Activated CD8-positive, alpha-beta memory T cell treated with anti-CD3 and anti-CD28 coated beads for 4 hours (primary cell): ENCODE data around the gene HOXA1.

Source experiments
- DNase-seq, 2 donors: peaks; one replicate each; pipeline ENCODE4 v3.0.0-alpha.2; 2020; ENCODE audit warnings: low read depth in 2 of 2

Gene HOXA1

GRCh38 chr7:27092819-27093110 is 3.0 kb downstream of the HOXA1 start:
- no peak for DNase-seq

DNA sequence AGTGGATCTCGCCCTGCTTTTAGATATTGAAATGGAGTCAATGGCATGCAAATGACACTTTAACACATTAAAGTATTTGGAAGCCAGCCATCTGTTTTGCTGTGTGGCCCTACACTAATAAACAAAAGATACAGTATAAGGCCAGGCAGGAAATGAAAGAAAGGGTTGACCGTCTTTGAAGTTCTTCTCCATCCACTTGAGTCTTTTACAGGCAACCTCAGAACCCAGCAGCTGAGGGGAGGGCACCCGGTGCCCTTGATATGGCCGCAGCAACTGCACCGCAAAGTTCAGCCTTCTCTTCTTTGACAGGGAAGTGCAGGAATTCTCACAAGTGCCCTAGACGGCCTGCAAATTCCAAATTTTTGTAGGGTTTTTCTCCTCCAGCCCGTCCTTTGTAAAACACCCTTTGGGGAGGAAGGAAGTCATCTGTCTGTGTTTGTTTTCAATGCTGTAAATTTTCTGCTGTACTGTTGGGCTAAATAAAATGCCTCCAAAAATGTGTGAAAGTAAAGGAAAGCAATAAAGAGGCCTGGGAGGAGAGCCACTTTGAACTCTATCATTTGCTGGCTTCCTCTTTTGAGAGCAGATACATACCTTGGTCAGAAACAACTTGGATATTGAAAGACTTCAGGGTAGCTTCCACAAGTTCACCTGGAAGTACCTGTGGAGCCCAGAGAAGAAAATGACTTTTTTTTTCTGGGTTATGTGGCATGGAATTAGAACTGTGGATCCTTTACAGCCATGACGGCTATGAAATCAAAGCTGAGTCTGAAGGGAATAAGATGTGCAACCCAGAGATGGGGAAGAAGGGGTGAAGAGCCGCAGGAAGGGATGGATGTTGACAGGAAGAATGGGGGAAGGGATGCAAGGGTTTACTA is 3.6 kb downstream of the HOXA1 start:
- DNase-seq = no peak

- no peak for DNase-seq
These were observed 4.7 kb downstream of the HOXA1 start for GRCh38 chr7:27091105-27091504.

GRCh38 chr7:27088002-27088922 is 7.5 kb downstream of the HOXA1 start:
- no peak for DNase-seq

DNA sequence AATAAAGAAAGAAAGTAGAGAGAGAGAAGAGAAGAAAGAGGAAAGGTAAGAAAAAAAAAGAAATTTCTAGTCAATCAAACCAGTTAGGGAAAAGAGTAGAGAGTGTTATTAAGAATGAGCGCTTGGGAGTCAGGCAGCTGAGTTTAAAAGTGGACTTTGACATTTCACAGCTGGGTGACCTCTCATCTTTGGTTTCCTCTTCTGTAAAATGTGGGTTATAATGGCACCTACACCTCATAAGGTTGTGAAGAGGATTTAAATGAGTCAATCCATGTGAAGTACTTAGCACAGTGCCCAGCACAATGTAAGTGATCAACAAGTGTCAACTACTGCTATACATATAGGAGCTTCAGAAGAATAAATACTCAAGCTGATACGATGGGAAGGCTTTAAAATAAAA is 12.2 kb downstream of the HOXA1 start:
- DNase-seq = no peak

DNA sequence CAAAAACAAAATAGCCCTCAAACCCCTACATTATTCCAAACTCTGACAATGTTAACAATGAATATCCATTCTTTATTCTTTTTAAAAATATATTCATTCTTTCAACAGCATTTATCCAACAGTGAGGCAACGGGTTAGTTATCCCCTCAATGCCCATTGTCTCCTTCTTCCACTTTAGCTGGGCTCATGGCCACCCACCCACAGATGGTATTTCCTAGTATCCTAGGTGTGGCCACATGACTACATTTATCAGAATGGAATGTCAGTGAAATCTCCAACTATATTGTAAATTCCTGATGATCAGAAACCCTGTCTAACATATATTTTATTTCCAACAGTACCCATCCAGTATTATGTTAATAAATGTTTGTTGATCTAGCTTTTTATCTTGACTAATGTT is 13.6 kb downstream of the HOXA1 start:
- DNase-seq = no peak

DNA sequence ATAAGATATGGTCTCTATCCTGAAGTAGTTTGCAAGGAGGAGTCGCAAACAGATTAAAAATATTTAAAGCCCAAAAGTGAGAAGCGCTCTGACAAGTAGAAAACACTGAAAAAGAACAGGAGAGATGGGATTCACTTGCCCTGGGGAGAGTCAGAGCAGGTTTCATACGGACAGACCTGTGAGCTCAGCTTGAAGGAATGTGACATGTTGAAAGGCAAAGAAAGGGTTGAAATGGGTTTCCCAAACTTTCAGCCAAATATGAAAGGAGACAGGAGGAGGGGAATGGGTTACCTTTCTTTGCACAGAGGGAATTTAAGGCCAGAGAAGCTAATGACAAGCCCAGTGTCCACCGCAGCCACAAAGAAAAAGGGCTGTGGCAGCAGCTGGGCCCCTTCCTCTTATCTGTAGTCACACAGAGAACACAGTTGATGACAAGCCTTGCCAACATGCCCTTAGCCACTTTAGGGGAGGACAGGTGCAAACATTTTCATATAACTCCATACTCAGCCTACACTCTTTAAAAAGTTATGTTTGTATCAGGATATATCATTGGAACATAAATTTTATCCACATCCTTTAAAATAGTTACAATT is 14.9 kb downstream of the HOXA1 start:
- no peak for DNase-seq

DNA sequence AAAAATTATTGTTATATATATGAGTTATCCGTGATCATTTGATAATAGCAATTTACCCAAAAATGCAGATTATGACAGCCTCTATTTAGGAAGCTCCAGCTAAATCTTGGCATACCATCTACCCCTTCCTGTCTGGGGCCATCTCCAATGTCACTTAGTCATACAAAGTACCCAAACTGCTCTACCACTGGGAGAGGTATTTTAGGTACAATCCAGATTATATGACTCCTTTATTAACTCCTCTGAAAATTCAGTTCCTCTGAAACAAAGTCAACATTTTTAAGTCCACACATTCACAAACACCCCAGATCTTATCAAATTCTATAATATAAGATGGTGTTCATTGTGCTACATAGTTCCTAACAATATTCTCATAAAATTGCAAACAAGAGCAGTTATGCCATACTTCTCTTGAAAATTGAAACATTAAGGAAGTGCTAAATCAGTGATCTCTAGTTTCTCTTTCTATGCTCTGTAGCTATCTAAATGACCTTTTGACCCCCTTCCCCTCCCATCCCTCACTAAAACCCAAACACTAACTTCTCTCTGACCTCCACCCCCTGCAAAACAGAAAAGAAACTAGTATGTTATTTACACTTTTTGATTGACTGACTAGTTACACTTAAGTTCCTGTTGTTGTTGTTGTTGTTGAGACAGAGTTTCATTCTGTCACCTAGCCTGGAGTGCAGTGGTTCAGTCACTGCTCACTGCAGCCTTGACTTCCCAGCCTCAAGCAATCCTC is 16.4 kb downstream of the HOXA1 start:
- no peak for DNase-seq

DNA sequence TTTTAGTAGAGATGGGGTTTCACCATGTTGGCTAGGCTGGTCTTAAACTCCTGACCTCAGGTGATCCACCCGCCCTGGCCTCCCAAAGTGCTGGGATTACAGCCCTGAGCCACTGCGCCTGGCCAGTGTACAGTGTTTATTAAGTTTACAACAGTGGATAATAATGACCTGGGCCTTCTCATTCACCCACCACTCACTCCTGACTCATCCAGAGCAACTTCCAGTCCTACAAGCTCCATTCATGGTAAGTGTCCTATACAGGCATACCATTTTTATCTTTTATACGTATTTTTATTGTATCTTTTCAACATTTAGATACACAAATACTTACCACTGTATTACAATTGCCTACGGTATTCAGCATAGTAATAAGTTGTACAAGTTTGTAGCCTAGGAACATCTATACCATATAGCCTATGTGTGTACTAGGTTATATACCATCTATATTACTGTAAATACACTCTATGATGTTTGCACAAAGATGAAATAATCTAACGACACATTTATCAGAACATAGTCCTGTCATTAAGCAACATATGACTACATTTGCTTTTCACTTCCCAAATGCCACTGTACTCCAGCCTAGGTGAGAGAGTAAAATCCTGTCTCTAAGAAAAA is 17.1 kb downstream of the HOXA1 start:
- DNase-seq = no peak

DNA sequence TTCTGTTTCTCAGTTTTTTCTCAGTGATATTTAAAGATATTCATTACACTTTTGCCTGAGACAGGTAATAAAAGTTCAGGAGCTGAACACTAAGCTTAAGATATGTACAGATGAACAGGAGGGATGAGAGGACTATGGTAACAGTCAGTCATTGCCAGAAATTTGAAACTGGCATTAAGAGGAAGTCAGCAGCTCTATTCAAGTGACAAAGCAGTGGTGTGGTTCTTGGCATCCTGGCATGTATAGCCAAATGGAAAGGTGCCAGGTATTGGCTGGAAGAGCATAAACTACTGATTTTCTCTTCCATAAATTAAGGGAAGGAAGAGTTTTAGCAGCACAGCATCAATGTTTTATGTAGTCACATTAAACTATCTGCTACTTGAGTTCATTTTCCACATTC is 22.7 kb downstream of the HOXA1 start:
- no peak for DNase-seq

DNA sequence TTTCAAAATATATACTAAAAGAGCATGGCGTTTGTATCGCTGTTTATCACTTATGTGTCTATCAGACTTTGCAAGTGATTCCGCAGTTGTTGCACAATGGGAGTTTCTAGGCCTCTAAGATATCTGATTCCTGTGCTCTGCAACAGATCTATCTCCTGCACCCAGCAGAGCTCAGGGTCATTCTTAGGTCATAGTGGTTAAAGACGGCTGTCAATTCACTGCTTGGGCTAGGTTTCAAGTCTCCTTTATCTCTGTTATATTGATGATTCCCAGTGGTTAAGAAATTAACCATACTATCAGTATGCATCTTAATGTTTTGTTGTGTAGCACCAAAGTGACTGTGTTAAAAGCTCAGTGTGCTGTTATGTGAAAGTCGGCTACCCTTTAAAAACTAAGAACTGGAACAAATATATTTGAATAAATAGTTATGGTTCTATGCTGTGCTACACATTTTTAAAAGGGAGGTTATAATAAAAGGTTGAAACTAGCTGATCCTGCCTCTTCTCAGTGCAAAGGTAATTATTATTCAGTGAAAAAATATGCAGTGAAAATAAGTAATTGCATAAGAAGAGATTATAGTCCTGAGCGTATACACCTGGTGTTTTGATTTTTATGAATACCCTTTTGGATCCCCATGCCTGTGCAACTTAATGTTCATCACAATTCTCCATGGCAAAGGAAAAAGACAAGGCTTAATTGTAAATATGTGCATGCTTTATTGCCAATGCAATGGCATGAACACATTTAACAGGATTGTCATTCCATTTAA is 24.0 kb downstream of the HOXA1 start:
- no peak for DNase-seq

- DNase-seq = no peak
These were observed 27.5 kb downstream of the HOXA1 start for GRCh38 chr7:27068259-27068658.

GRCh38 chr7:27066148-27066547 is 29.7 kb downstream of the HOXA1 start:
- DNase-seq = no peak

DNA sequence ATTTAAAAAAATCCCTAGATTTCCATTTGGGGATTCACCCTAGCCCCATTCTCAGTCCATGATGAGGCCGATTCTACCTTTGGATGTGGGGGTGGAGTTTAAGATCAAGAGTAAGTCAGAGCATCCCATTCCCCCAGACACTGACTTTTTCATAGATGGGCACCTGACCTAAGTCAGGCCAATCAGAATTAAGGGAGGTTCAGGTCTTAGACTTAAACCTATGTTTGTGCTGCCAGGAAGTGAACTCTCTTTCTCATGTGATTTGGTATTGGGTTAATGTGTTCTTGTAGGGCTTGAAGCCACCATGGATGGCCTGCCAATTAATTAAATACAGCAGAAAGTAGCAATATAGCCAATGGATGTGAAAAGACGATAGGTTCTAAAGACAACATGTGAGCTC is 30.1 kb downstream of the HOXA1 start:
- DNase-seq = no peak

GRCh38 chr7:27064661-27065060 is 31.1 kb downstream of the HOXA1 start:
- DNase-seq = no peak

DNA sequence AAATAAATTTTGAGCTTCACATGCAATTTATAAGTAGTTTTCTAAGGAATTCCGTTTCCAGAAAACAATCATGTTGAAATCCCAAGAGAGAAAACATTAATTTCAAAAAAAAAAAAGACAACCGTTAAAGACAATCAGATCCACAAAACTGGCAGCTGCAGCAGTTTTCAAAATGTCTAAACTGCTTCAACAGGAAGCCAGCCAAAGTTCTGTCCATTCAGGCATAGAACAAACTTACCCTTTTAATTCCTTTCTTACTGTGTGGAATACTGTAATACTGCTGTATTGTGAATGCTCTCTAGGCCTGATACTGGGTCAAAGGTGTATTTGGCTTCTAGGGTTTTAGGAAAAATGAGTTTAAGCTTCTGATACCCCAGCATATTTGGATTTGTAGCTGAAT is 31.6 kb downstream of the HOXA1 start:
- DNase-seq = no peak

GRCh38 chr7:27062946-27063345 is 32.9 kb downstream of the HOXA1 start:
- no peak for DNase-seq

DNA sequence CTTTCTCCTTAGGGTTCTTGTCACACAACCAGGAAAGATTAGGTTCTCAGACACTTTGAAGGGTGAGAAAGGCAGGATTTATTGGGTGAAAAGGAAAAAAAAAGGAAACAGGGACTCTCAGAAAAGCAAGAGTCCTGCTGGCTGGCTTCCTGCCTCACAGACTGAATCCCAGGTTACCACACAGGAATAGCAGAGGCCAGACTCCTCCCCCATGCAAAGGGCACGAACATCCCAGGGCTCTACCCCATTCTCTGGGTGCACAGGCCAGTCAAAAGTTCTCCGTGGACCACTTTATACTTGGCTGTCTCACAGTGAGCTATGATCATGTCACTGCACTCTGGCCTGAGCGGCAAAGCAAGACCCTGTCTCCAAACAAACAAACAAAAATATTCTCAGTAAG is 42.6 kb downstream of the HOXA1 start:
- DNase-seq = no peak

GRCh38 chr7:27051451-27051850 is 44.3 kb downstream of the HOXA1 start:
- DNase-seq = no peak

DNA sequence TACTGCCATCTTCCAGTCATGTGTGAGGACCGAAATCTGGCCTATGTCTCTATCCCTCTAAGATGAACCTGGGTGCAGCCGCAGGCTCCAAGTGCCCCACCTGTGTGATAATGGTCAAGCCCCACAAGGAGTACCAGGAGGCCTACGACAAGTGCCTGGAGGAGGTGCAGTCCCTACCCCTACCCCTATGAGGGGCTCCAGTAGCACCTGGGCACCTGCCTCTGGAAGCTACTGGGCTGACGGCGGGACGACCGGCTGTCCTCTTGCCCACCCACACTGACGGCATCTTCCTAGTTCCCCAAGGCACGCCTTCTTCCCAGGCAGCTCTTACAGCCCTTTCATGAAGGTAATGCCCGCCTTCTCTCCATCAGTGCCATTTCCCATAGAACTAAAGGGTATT is 47.4 kb downstream of the HOXA1 start:
- DNase-seq = no peak
